HG03064 (cell line): ENCODE data around the gene UNC13D.
A peak's percentile ranks its signal among the peaks of the same experiment; 100 is the strongest.
"Not testable (repeated sequence)": the region's sequence is repeated elsewhere in the genome, so short reads cannot be mapped to it uniquely, and the experiment has no call there.

Experiments used
- ATAC-seq: cut with Tn5 transposase; IDR thresholded peaks from one replicate; pipeline ENCODE4 v1.9.1; 2021; ENCODE audit warnings: low read depth; ENCODE audit not compliant: unreplicated experiment

UNC13D gene

GRCh38 chr17:75875182-75875939, 31.2 kb upstream of the UNC13D start:
- no peak for ATAC-seq

DNA sequence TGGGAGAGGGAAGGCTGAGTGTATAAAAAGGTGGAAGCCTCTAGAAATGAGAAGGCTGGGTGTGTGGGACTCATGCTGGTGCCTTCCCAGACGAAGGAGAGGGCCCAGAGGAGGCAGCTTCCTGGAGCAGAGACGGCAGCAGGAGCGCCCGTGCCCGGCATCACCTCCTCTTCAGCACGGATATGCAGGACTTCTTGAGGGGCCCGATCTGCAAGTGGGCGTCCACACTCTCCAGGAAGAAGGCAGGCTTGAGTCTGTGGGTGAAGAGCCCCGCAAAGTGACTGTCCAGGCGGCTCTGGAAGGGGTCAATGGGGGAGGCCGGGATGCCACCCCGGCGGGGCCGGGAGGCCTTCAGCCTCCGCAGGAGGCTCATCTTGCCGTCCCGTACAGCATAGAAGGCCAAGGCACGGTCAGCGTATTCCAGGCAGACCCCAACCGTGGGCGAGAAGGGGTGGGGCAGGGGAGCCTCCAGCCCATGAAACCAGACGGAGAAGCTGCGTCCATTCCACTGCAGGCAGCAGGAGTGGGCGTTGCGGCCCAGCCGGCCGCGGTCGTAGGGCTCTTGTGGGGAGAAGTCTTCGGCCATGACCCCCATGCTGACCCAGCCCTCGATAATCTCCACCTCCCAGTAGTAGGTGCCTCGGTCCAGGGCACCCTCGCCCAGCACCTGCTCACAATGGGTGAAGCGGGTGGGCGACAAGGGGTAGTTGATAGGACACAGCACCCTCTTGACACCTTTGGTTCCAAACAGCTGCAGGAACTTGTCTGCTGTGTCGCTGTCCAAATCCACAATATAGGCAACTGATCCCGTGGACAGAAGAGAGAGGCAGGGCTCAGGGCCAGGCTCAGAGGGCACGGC, 30.3 kb upstream of the UNC13D start:
- no peak for ATAC-seq

DNA sequence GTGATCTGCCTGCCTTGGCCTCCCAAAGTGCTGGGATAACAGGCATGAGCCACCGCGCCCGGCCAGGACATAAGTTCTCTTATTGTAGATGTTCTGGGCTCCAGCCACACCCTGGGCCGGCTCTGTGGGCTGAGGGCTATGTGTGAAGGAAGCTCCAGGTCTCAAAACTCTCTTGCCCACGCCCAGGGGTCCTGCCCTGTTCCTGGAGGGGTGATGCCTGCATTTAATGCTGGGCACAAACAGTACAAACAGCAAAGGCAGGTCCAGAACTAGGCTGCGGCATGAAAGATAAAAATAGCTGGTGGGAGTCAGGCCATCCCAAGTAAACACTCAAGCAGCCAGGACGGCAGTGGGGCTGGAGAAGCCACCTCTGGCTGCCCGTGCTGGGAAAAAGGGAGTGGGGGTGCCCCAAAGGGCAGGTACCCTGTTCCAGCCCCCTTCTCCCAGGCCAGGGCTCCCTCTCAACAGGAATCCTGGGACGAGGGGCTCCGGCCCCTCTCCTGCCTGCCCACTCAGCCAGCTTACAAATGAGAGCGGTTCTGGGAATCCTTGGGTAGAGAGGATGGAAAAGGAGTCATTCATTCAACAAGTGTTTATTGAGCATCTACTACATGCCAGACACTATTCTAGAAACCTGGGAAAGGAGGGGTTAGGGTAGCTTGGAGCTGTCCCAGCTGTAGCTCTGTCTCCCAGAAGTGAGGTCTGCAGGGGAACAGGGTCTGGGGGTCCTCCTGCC, 29.6 kb upstream of the UNC13D start:
- no peak for ATAC-seq

GRCh38 chr17:75872434-75873351, 28.5 kb upstream of the UNC13D start:
- no peak for ATAC-seq

DNA sequence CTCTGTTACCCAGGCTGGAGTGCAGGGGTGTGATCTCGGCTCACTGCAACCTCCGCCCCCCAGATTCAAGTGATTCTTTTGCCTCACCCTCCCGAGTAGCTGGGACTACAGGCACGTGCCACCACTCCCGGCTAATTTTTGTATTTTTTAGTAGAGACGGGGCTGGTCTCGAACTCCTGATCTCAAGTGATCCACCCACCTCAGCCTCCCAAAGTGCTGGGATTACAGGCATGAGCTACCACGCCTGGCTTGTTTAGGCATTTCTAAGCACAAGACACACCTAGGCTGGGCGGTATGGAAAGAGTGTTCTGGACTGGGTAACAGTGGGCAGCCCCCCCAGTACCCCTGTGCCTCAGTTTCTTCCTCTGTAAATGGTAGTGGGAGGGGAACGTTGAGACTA, 26.0 kb upstream of the UNC13D start:
- ATAC-seq, result not testable (repeated sequence)

DNA sequence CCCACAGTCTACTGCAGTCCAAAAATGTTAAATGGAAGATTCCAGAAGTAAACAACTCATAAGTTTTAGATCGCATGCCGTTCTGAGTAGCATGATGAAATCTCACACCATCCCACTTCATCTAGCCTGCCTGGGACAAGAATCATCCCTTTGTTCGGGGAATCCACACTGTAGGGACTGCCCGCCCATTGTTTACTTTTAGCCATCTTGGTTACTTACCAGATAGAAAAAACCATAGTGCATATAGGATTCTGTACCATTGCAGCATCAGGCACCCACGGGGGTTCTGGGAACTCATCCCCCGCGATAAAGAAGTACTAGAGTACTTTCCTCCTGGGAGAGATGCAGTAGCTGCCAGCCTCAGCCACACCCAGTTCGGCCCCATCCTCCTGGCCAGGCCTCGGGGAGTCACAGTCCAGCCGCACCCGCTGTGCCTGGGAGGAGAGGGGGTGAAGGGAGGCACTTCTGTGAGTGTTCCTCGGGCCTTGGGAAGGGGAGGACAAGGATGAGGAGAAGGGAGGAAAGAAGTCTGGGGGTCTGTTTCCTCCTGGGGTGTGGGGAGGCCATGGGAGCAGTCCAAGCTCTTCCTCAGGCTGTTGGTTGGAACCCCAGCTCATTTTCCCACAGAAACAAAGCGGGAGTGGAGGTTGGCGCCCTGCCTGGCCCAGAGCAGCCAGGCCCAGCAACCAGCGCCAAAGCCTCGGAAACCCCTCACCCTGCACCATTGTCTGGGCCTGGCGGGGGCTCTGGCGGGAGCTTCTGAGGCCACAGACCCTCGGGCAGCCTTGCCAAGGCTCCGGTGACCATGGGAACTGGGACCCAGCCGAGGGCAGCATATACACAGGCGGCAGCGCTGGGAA, 25.3 kb upstream of the UNC13D start:
- no peak for ATAC-seq

- not testable (repeated sequence) for ATAC-seq
Measured at GRCh38 chr17:75868730-75869281, 24.6 kb upstream of the UNC13D start.

DNA sequence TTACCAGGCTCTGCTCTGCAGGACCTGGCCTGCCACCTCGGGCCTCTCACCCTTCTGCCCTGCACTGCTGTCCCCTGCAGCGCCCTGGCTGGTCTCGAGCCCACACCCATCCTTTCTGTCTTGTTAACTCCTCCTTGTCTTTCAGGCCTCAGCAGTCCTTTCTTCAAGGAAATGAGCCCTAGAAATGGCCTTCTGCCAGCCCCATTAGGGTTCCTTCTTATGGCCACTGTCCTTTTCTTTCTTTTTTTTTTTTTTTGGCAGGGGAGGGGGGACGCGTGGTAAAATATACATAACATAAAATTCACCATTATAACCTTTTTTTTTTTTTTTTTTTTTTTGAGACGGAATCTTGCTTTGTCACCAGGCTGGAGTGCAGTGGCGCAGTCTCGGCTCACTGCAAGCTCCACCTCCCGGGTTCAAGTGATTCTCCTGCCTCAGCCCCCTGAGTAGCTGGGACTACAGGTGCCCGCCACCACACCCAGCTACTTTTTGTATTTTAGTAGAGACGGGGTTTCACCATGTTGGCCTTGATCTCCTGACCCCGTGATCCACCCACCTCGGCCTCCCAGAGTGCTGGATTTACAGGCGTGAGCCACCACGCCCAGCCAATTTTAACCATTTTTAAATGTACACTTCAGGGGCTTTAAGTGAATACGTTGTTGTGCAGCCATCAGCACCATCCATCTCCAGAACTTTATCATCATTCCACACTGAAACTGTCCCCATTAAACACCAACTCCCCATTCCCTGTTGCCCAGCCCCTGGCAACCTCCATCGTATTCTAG, 21.4 kb upstream of the UNC13D start:
- ATAC-seq, result not testable (repeated sequence)

GRCh38 chr17:75864887-75865286, 20.7 kb upstream of the UNC13D start:
- not testable (repeated sequence) for ATAC-seq

GRCh38 chr17:75864448-75864871, 20.3 kb upstream of the UNC13D start:
- peak; percentile 86 for ATAC-seq

- ATAC-seq, result no peak
Measured at GRCh38 chr17:75861927-75862317, 17.7 kb upstream of the UNC13D start.

GRCh38 chr17:75859358-75859757, 15.2 kb upstream of the UNC13D start:
- not testable (repeated sequence) for ATAC-seq

DNA sequence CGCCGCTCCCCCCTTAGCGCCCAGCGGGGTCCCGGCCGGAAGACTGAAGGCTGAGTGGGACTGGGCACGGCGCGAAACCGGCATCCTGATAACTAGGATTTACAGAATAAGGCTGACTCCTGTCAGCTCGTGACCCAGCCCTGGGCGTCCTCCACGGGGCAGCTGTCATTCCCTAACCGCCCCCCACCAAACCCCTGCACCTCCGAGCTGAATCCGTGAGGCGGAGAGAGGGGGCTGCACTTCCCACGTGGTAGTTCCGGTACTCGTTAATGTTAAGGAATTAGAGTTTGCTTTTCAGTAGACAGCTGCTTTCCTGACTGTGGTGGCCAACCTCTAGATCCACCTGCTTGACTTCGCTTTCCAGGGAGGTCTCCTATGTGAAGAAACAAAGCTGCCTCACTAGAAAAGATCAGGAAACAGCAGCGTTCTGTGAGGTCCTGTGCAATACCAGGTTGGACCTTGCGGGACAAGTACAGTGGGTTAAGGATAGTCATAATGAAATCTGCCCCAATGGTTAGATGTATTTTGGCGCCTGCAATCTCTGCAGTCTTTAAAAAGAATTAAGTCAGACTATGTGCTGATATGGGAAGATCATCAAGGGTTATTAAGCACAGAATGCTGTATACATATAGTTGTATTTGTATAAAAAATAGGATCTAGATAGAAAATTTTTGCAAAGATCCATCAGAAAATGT, 12.0 kb upstream of the UNC13D start:
- ATAC-seq, result no peak

GRCh38 chr17:75855310-75856061, 11.3 kb upstream of the UNC13D start, which contains the start of gene WBP2:
WBP2 (minus strand) TSS chr17:75855335; CDS start chr17:75855297, 38 bp downstream.
- ATAC-seq, result peak; percentile 73

- ATAC-seq, result no peak
Measured at GRCh38 chr17:75854881-75855309, 10.7 kb upstream of the UNC13D start.

- ATAC-seq, result no peak
Measured at GRCh38 chr17:75854101-75854748, 10.0 kb upstream of the UNC13D start.
